ENCODE measurements around the gene PRDM8.
"Not testable (repeated sequence)": the region's sequence is repeated elsewhere in the genome, so short reads cannot be mapped to it uniquely, and the experiment has no call there.

PRDM8 gene

GRCh38 chr4:80196922-80197573 is at the start of gene PRDM8:
Gene PRDM8, plus strand, starts transcription at chr4:80197503. Its CDS starts 2,578 bp downstream, at chr4:80200081.
- no peak for DNase-seq (ENCODE audit: low read depth in 2 of 2)

DNA sequence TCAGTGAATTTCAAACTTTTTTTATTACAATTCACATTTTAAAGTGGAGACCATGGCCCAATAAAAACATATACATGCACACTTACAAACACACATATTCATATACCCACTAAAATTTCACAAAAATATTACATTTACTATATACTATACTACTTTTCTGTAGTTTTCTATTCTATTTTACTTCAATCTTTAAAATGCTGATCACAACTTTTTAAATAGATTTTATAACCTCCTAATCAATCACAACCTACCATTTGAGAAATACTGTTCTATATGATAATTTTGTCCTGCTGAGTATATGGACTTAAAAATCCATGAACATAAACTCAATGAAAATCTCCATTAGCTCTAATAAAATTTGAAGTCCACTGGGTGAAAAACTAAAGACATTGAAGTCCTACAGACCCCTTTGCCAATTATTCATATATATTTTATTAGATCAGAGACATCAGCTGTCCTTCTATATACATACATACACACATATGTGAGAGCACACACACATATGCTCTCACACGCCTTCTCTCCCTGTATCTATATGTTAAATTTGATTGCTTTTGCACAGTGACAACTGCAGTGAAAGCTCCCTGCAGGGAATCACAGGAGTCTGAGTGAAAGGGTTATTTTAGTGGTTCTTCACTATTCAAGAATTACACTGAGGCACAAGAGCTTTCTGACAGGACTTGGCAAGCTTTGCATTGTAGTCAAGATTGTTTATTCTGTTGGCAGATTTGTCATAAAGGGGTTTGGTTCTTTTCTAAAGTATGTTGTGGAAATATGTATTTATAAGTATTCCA is 46.7 kb upstream of the PRDM8 start:
- no peak for DNase-seq (ENCODE audit: low read depth in 2 of 2)

GRCh38 chr4:80151981-80152380 is 45.3 kb upstream of the PRDM8 start:
- no peak for DNase-seq (ENCODE audit: low read depth in 2 of 2)

GRCh38 chr4:80153874-80154544 is 43.3 kb upstream of the PRDM8 start:
- DNase-seq (ENCODE audit: low read depth in 2 of 2): no peak

DNA sequence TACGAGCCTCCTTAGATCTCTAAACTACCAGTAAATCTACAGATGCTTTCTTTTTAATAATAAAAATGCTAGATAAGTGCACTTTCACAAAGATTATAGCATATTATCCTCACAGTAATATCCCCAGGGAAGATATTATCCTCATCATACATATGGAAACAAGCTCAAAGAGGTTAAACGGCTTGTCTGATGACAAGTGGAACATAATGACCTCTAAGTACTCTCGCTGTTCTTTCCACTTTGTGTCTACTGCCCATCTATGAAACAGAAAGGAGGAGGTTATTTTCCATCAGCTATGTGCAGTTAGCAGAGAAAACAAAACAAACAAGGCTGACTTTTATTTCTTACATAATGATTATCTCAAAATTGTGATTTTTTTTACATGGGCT is 42.8 kb upstream of the PRDM8 start:
- no peak for DNase-seq (ENCODE audit: low read depth in 2 of 2)

- DNase-seq (ENCODE audit: low read depth in 2 of 2): no peak
Observed at GRCh38 chr4:80155316-80155982, 41.9 kb upstream of the PRDM8 start.

GRCh38 chr4:80156410-80156809 is 40.9 kb upstream of the PRDM8 start:
- DNase-seq (ENCODE audit: low read depth in 2 of 2): no peak

GRCh38 chr4:80161413-80162058 is 35.8 kb upstream of the PRDM8 start:
- DNase-seq (ENCODE audit: low read depth in 2 of 2): no peak

DNA sequence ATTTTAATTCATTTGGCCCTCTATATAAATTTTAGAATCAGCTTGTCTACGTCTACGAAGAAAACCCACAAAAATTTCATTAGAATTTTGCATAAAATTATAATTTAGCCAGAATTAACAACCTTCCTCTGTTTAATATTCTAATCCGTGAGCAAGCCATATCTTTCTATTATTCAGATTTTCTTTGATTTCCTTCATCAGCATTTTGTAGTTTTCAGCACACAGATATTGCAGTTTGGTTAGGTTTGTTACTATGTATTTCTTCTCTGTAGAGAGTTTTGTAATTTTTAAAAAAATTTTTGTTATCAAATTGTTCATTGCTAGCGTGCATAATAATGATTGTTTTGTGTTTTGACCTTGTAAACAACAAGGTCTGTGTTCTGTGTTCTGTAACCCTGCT is 34.9 kb upstream of the PRDM8 start:
- no peak for DNase-seq (ENCODE audit: low read depth in 2 of 2)

DNA sequence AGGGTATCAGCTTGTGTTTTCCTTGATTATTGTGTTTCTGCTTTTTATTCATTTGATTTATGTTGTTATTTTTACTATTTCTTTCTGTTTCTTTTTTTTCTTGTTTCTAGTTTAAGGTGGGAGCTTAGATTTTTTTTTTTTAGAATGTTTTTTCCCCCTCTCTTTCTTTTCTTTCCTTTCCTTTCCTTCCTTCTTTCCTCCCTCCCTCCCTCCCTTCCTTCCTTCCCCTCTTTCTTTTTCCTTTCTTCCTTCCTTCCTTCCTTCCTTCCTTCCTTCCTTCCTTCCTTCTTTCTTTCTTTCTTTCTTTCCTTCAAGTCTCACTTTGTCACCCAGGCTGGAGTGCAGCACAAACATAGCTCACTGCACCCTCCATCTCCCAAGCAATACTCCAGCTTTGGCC is 31.4 kb upstream of the PRDM8 start:
- DNase-seq (ENCODE audit: low read depth in 2 of 2): no peak

DNA sequence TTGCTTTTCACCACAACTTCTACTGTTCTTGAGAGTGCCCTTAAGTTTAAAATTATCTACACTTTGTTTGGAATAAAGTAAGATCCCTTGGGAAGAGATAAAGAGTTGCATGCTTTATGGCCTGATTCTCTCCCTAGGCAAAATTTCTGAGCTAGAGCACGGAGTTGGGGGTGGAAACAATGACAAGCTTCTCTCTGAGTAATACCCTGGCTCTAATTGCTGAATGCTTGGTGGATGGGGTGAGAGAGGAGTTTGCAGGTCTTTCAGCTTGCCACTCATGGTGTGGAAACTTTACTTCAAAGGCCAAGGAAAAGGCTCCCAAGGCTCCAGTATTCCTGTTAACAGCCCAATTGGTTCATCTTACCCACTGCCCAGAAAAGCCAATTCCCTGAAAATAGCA is 26.1 kb upstream of the PRDM8 start:
- DNase-seq (ENCODE audit: low read depth in 2 of 2): no peak

DNA sequence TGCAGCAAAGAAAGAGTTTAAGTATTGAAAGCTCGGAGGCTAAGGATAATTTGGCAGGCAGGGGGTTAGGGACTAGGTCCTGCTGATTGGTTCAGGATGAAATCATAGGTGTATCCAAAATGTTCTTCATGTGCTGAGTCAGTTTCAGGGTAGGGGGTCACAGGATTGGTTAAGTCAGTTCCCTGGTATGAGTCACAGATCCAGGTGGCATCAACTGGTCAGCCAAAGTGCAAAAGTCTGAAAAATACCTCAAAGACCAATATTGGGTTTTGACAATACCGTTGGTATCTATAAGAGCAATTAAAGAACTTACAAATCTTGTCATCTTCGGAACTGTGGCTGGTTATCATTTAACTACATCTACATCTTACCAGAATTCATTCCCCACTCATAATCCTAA is 25.6 kb upstream of the PRDM8 start:
- no peak for DNase-seq (ENCODE audit: low read depth in 2 of 2)

DNA sequence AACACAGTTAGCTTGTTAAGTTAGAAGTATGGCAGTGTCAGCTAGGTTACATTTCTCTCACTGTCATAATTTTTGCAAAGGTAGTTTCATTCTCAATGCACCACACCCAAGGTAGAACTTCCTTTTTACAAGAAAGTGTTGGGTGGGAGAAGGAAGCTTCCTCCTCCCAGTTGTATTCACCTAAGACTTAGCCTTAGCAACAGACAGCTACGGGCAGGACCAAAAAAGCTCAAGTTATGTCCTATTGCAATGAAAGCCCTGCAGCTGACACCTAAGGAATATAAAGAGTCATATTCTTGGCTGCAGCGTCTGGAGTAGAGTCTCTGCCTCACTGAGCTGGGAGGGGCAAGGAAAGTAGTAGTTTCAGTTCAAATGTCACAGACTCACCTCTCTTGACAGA is 25.1 kb upstream of the PRDM8 start:
- no peak for DNase-seq (ENCODE audit: low read depth in 2 of 2)

- DNase-seq (ENCODE audit: low read depth in 2 of 2): no peak
Observed at GRCh38 chr4:80173401-80173800, 23.9 kb upstream of the PRDM8 start.

- no peak for DNase-seq (ENCODE audit: low read depth in 2 of 2)
Observed at GRCh38 chr4:80173841-80174240, 23.5 kb upstream of the PRDM8 start.

DNA sequence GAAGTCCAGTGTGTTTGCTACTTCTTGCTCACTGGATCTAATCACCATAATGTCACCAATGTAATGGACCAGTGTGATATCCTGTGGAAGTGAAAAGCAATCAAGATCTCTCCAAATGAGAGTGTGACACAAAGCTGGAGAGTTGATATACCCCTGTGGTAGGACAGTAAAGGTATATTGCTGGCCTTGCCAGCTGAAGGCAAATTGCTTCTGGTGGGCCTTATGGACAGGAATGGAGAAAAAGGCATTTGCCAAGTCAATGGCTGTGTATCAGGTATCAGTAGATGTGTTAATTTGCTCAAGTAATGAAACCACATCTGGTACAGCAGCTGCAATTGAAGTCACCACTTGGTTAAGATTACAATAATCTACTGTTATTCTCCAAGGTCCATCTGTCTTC is 19.5 kb upstream of the PRDM8 start:
- DNase-seq (ENCODE audit: low read depth in 2 of 2): not testable (repeated sequence)

DNA sequence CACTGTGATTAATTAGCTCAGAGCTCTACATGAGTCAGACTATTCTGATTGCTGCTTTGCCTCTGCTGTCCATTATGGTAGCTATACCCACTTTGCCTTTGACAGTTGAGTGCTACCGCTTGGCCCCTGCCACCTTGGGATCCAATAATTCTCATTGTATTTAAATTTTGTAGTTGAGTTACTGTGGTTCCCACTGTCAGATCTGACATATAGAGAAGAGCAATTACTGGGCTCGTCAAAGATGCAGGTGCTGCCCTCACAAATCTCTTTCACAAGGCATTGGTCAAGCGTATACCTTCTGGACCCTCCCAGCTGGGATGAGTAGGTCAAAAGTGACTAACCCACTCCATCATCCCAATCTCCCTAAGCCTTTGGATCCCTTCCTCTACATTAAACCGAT is 18.3 kb upstream of the PRDM8 start:
- DNase-seq (ENCODE audit: low read depth in 2 of 2): no peak

DNA sequence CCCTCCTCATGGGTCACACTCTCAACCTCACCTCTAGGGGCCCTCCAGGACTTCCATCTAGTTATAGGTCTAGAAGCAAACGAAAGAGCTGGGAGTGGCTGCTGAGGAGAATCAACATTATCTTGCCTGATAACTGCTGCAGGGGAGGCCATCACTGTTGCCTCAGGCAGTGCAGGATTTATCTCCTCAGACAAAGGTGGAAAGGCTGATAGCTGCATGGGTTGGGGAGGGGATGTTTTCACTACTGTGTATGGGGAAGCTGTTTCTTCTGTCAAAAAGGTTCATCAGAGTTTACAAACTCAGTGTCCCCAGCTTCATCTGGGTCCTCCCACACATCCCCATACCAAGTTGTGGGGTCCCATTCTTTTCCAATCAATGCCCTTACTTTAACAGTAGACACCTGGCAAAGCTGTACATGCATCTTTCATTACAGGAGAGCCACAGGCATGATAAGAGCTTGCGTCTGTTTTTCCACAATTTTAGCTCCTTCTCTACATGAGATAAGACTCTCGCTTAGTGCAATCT is 17.6 kb upstream of the PRDM8 start:
- no peak for DNase-seq (ENCODE audit: low read depth in 2 of 2)

DNA sequence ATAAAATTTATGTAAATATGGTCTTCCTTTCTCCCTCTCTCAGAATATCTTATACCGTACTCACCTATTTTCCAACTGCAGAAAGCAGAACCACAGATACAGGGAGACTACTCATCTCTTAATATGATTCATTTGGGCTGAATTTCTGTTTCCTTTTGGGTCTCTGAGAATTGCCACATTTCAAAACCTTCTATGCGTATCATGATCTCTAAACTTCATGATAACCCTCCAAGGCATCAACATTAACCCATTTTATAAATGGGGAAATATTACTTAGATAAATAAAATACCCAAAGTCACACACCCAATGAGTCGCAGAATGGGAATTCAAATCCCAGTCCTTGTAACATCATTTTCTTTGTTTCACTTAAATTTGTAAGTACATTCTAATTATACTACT is 16.6 kb upstream of the PRDM8 start:
- no peak for DNase-seq (ENCODE audit: low read depth in 2 of 2)

GRCh38 chr4:80182237-80182866 is 15.0 kb upstream of the PRDM8 start:
- no peak for DNase-seq (ENCODE audit: low read depth in 2 of 2)
